Measurements from ENCODE around the gene METRN.
A peak's percentile ranks its signal among the peaks of the same experiment; 100 is the strongest.

Gene METRN

GRCh38 chr16:693364-693763, 21.6 kb upstream of the METRN start:
- no peak for DNase-seq

GRCh38 chr16:693766-694165, 21.2 kb upstream of the METRN start:
- no peak for DNase-seq

- no peak for DNase-seq
Measured at GRCh38 chr16:694187-694862, 20.6 kb upstream of the METRN start.

GRCh38 chr16:694863-695354, 20.0 kb upstream of the METRN start:
- DNase-seq: no peak

- peak; percentile 94 for DNase-seq
Measured at GRCh38 chr16:695355-696089, 19.4 kb upstream of the METRN start.

- DNase-seq: no peak
Measured at GRCh38 chr16:698911-699671, 15.8 kb upstream of the METRN start.

GRCh38 chr16:700684-701584, 14.0 kb upstream of the METRN start:
- no peak for DNase-seq

- DNase-seq: no peak
Measured at GRCh38 chr16:702341-702740, 12.6 kb upstream of the METRN start.

- DNase-seq: no peak
Measured at GRCh38 chr16:703406-703805, 11.5 kb upstream of the METRN start.

GRCh38 chr16:704047-704446, 10.9 kb upstream of the METRN start:
- no peak for DNase-seq

GRCh38 chr16:704552-705380, 10.2 kb upstream of the METRN start:
- DNase-seq: no peak

- DNase-seq: peak; percentile 25
Measured at GRCh38 chr16:705431-706188, 9.3 kb upstream of the METRN start, which contains the start of gene FBXL16. Gene FBXL16 (minus strand): TSS chr16:705801. CDS start chr16:697405, 8,396 bp downstream.

GRCh38 chr16:706189-707061, 8.5 kb upstream of the METRN start:
- peak; percentile 18 for DNase-seq

GRCh38 chr16:707062-707538, 7.8 kb upstream of the METRN start:
- DNase-seq: no peak

- DNase-seq: no peak
Measured at GRCh38 chr16:708019-708418, 6.9 kb upstream of the METRN start.

- DNase-seq: no peak
Measured at GRCh38 chr16:708959-709358, 6.0 kb upstream of the METRN start.

- DNase-seq: peak; percentile 86
Measured at GRCh38 chr16:709566-710499, 5.1 kb upstream of the METRN start.

- DNase-seq: no peak
Measured at GRCh38 chr16:710500-711075, 4.3 kb upstream of the METRN start.

Data from DMS79 (cell line).